ENCODE data around the gene C1QC.
"Not testable (repeated sequence)": the region's sequence is repeated elsewhere in the genome, so short reads cannot be mapped to it uniquely, and the experiment has no call there.

The C1QC gene

DNA sequence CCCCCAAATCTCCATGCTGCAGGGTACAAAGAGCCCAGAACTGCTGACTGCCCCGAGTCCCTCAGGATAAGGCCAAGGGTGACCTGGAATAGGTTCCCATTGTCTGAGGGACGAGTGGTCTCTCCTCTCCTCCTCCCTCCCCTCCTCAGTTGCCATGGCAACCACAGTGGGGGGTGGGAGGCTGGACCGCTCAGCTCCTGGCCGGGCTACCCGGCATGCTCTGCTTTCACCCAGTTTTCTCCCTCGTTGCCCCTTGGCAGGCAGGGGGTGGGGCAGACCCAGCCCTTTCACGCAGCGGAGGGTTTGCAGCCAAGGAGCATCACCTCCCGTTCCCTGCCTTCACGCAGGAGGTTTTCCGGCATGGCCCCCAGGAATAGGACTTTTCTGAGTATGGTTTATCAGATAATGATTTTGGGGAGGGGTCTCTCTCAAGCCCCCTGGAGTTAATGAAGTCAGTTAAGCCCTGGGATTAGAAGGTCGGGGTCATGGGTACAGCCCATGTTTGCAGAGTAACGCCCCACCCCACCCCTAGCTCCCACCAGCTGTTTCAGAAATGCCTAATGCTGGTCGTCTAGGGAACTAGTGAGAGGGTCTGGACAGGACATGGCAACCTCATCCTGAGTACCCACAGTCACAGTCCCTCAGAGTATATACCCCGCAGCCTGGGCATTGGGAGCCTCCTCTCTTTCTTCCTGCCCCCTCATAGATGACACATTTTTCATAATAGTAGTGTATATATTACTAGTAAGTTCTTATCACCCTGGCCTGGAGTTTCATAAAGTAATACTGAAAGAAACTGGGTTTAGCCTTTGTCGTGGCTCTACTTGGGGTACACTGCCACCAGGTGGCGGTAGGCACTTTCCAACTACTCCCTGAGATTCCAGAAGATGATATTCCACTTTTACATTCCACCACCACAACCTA is 30.3 kb downstream of the C1QC start:
- peaks cover 7% of the 10 kb centered on the region for H3K4me1 ChIP-seq (ENCODE audit: insufficient read depth, low read length)
- H3K36me3 ChIP-seq (ENCODE audit: insufficient read depth, low read length): no peaks in the 10 kb centered on the region
- no peaks in the 10 kb centered on the region for H3K9me3 ChIP-seq (ENCODE audit: control insufficient read depth, insufficient read depth, low read length)
- H3K9ac ChIP-seq (ENCODE audit: low read depth, low read length): no peak overlapping the region

DNA sequence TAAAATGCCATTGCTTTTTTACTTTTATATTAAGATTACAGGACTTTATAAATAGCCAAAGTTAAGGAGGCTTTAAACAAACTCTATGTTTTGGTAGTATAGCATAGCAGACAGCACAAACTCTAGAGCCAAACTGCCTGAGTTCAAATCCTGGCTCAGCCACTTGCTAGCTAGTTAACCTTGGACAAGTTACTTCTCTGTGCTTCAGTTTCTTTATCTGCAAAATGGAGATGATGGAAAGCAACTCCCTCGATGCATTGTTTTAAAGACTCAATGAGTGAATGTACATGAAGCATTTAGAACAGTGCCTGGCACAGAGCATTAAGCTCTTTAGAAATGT is 30.9 kb downstream of the C1QC start:
- no peaks in the 10 kb centered on the region for H3K9me3 ChIP-seq (ENCODE audit: control insufficient read depth, insufficient read depth, low read length)
- no peaks in the 10 kb centered on the region for H3K36me3 ChIP-seq (ENCODE audit: insufficient read depth, low read length)

GRCh38 chr1:22676151-22676550 is 32.7 kb downstream of the C1QC start:
- not testable (repeated sequence) for H3K9me3 ChIP-seq (ENCODE audit: control insufficient read depth, insufficient read depth, low read length); H3K9ac ChIP-seq (ENCODE audit: low read depth, low read length); H3K36me3 ChIP-seq (ENCODE audit: insufficient read depth, low read length)

More for the DNA sequence above, 30.9 kb downstream of the C1QC start:
- Histone ChIP-seq H3K4me1 (ENCODE audit: insufficient read depth, low read length) (peaks cover 12% of the 10 kb centered on the region), H3K9ac (ENCODE audit: low read depth, low read length) (no peak overlapping the region)

DNA sequence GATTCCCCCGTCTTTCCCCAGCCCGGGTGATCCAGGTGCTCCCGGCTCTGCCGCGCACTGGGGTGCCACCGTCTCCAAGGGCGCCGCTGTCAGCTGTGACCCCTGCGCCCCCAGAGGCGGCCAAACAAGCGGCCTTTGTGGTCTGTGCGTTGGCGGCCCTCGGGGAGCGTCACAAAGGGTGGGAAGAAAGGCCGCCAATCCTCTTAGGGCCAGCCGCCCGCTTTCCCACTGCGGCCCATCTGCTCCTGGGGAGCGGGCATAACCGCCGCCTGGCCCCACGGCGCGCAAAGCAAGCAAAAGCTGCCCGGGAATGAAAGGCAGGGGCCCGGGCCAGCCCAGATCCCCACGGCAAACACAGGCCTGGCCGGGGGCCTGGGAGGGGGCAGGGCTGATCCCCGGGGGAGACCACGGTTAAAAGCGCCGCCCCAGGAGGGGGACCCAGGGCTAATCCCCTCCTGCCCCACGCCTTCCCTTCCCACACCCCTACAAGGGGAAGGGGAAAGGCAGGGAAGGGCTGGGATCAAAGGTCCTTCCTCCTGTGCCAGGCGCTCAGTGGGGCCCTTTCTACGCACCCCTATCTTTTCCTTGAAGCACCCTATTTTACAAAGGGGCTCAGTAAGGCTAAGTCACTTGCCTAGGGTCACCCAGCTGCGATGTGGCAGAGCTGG is 33.6 kb downstream of the C1QC start:
- no peaks in the 10 kb centered on the region for H3K9me3 ChIP-seq (ENCODE audit: control insufficient read depth, insufficient read depth, low read length)
- peaks cover 20% of the 10 kb centered on the region for H3K4me1 ChIP-seq (ENCODE audit: insufficient read depth, low read length)
- no peaks in the 10 kb centered on the region for H3K36me3 ChIP-seq (ENCODE audit: insufficient read depth, low read length)
- no peak overlapping the region for H3K9ac ChIP-seq (ENCODE audit: low read depth, low read length)

More at GRCh38 chr1:22676151-22676550, 32.7 kb downstream of the C1QC start:
- H3K4me1 ChIP-seq (ENCODE audit: insufficient read depth, low read length): peaks cover 20% of the 10 kb centered on the region

DNA sequence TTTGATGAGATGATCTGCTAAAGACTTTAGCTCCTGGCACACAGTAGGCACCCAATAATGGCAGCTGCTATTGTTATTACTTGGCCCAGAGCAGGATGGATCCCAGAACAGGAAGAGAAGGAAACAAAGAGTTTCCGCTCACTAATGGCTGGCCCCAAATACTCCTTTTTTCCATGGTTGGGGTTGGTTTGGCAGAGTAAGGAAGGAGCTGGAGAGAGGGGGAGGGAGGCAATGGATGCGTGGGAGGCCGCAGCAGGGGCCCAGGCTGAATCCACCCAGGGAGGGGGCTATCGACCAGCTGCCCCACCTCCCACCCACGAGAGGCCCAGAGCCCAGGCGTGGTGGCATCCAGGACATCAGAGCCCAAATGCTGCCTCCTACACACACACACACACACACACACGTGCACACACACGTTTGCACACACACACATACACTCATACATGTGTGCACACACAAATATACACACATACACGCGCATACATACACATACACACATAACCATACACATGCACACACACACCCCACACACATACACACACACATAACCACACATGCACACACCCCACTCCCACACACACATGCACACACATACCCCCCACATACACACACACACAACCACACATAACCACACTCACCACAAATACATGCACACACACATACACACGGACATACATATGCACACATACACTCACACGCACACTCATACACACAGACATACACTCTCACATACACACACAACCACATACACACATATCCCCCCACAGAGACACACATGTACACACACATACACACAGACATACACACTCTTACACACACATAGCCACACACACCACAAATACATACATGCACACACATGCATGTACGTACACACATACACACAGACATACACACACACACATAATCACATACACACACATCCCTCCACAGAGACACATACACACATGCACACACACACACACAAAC is 34.8 kb downstream of the C1QC start:
- H3K36me3 ChIP-seq (ENCODE audit: insufficient read depth, low read length): no peaks in the 10 kb centered on the region
- peaks cover 20% of the 10 kb centered on the region for H3K4me1 ChIP-seq (ENCODE audit: insufficient read depth, low read length)
- H3K9ac ChIP-seq (ENCODE audit: low read depth, low read length): no peak overlapping the region
- H3K9me3 ChIP-seq (ENCODE audit: control insufficient read depth, insufficient read depth, low read length): no peaks in the 10 kb centered on the region

- Histone ChIP-seq H3K36me3 (ENCODE audit: insufficient read depth, low read length) (no peaks in the 10 kb centered on the region), H3K9ac (ENCODE audit: low read depth, low read length) (no peak overlapping the region), H3K4me1 (ENCODE audit: insufficient read depth, low read length) (peaks cover 27% of the 10 kb centered on the region), H3K9me3 (ENCODE audit: control insufficient read depth, insufficient read depth, low read length) (no peaks in the 10 kb centered on the region)
These were observed 37.3 kb downstream of the C1QC start for GRCh38 chr1:22680726-22681125.

- peaks cover 29% of the 10 kb centered on the region for H3K4me1 ChIP-seq (ENCODE audit: insufficient read depth, low read length)
- no peaks in the 10 kb centered on the region for H3K9me3 ChIP-seq (ENCODE audit: control insufficient read depth, insufficient read depth, low read length)
- H3K36me3 ChIP-seq (ENCODE audit: insufficient read depth, low read length): no peaks in the 10 kb centered on the region
- H3K9ac ChIP-seq (ENCODE audit: low read depth, low read length): no peak overlapping the region
These were observed 38.3 kb downstream of the C1QC start for GRCh38 chr1:22681556-22682276.

GRCh38 chr1:22683547-22683946 is 40.1 kb downstream of the C1QC start:
- no peaks in the 10 kb centered on the region for H3K36me3 ChIP-seq (ENCODE audit: insufficient read depth, low read length)
- no peak overlapping the region for H3K9ac ChIP-seq (ENCODE audit: low read depth, low read length)
- H3K9me3 ChIP-seq (ENCODE audit: control insufficient read depth, insufficient read depth, low read length): no peaks in the 10 kb centered on the region
- H3K4me1 ChIP-seq (ENCODE audit: insufficient read depth, low read length): peaks cover 22% of the 10 kb centered on the region; the same call in 1 of the 2 replicates

DNA sequence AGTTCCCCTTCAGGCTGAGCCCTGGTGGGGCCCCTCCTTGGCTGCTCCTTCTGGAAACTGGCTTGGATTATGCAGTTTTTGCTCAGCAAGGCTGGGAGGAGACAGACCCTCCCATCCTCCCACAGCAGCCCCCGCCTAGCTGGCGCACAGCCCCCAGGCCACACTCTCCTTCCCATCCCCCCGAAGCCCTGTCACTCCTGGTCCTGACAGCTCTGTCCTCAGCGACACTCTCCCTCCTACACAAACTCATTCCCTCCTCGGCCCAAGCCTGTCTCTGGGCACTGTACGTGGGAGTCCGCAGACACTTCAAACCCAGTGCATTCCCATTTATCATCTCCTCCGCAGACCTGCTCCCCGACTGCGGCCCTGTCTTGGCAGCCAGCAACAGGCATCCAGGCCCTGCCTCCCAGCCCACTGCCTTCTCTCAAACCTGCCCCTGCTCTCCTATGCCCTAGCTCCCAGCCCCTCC is 42.2 kb downstream of the C1QC start:
- Histone ChIP-seq H3K4me1 (ENCODE audit: insufficient read depth, low read length) (peaks cover 10% of the 10 kb centered on the region; the same call in 1 of the 2 replicates), H3K36me3 (ENCODE audit: insufficient read depth, low read length) (no peaks in the 10 kb centered on the region), H3K9me3 (ENCODE audit: control insufficient read depth, insufficient read depth, low read length) (no peaks in the 10 kb centered on the region), H3K9ac (ENCODE audit: low read depth, low read length) (no peak overlapping the region)

DNA sequence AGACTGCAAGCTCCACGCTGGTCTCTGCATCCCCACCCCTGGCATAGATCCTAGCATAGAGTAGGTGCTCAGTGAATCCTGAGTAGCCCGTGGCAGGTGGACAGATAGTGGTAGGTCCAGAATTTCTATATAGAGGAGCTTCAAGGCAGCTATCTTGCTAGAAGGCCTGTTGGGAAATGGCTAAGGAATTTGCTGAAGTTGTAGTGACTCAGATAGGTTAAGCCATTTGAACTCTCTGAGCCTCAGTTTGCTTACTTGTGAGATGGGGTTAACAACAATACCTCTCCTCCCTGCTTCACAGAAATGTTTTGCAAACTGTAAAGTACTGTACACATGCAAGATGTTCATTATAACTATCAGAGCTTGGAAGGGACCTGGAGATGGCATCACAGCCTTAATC is 43.8 kb downstream of the C1QC start:
- Histone ChIP-seq H3K36me3 (ENCODE audit: insufficient read depth, low read length) (no peaks in the 10 kb centered on the region), H3K4me1 (ENCODE audit: insufficient read depth, low read length) (peaks cover 10% of the 10 kb centered on the region; the same call in 1 of the 2 replicates), H3K9me3 (ENCODE audit: control insufficient read depth, insufficient read depth, low read length) (no peaks in the 10 kb centered on the region), H3K9ac (ENCODE audit: low read depth, low read length) (no peak overlapping the region)

GRCh38 chr1:22688466-22688865 is 45.0 kb downstream of the C1QC start:
- H3K4me1 ChIP-seq (ENCODE audit: insufficient read depth, low read length): peaks cover 10% of the 10 kb centered on the region; the same call in 1 of the 2 replicates
- no peaks in the 10 kb centered on the region for H3K36me3 ChIP-seq (ENCODE audit: insufficient read depth, low read length)
- H3K9me3 ChIP-seq (ENCODE audit: control insufficient read depth, insufficient read depth, low read length): no peaks in the 10 kb centered on the region
- H3K9ac ChIP-seq (ENCODE audit: low read depth, low read length): no peak overlapping the region

- H3K36me3 ChIP-seq (ENCODE audit: insufficient read depth, low read length): no peaks in the 10 kb centered on the region
- H3K9ac ChIP-seq (ENCODE audit: low read depth, low read length): no peak overlapping the region
- no peaks in the 10 kb centered on the region for H3K9me3 ChIP-seq (ENCODE audit: control insufficient read depth, insufficient read depth, low read length)
- H3K4me1 ChIP-seq (ENCODE audit: insufficient read depth, low read length): peaks cover 10% of the 10 kb centered on the region; the same call in 1 of the 2 replicates
These were observed 46.1 kb downstream of the C1QC start for GRCh38 chr1:22689505-22689904.

- Histone ChIP-seq H3K4me1 (ENCODE audit: insufficient read depth, low read length) (no peaks in the 10 kb centered on the region), H3K36me3 (ENCODE audit: insufficient read depth, low read length) (no peaks in the 10 kb centered on the region), H3K9me3 (ENCODE audit: control insufficient read depth, insufficient read depth, low read length) (no peaks in the 10 kb centered on the region), H3K9ac (ENCODE audit: low read depth, low read length) (no peak overlapping the region)
These were observed 47.8 kb downstream of the C1QC start for GRCh38 chr1:22691031-22691753.

Data from ES-I3 (cell line).